GM10266 (cell line): ENCODE results near the gene CDH11.

Experiments used
- DNase-seq: peaks from one replicate; pipeline ENCODE4 v3.0.0; 2012; ENCODE audit errors: extremely low spot score
- CTCF ChIP-seq: IDR thresholded peaks from 2 replicates; pipeline ENCODE4 v1.5.1; 2012; ENCODE audit warnings: mild to moderate bottlenecking, low read depth; ENCODE audit not compliant: control insufficient read depth, insufficient read depth; ENCODE audit errors: missing control alignments

CDH11 gene

DNA sequence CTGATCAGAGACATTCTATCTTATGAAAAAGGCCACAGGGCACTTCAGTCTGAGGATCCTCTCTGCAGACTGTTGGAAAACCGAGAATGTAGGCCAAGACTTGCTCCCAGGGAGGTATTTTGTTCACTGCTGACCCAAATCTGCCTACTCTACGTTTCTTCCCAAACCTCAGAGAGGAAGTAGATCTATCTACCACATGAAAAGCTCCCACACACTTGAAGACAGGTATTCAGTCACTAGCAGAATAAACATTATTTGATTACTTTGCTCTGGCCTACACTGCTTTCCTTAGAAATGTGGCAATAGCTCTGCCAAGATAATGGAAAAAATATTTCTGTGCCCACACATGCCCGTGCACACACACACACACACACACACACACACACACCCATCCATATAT is 164.6 kb downstream of the CDH11 start:
- DNase-seq, result no peak
- no peak for TF ChIP-seq CTCF

DNA sequence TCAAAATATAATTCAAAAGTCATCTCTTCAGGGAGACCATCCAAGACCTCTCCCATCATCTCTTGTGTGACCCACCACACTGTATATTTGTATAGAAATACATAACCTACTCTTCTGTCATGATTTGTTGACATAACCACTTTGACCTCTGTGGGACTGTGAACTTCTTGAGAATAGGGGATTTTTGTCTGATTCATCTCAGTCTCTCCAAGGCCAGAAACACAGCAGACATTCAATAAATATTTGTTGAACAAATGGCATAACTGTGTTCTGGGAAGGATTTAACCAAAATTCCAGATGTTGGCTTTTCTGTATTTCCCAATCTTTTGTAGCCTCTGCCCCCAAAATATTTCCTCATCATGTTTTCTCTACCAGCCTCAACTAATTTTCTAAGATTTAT is 169.7 kb downstream of the CDH11 start:
- no peak for DNase-seq
- TF ChIP-seq CTCF, result no peak

GRCh38 chr16:64951193-64951592 is 170.7 kb downstream of the CDH11 start:
- no peak for TF ChIP-seq CTCF

GRCh38 chr16:64950731-64951130 is 171.1 kb downstream of the CDH11 start:
- no peak for DNase-seq

More at GRCh38 chr16:64951193-64951592, 170.7 kb downstream of the CDH11 start:
- no peak for DNase-seq

GRCh38 chr16:64950262-64950661 is 171.6 kb downstream of the CDH11 start:
- DNase-seq, result no peak

More at GRCh38 chr16:64950731-64951130, 171.1 kb downstream of the CDH11 start:
- TF ChIP-seq CTCF, result no peak

GRCh38 chr16:64948056-64948455 is 173.8 kb downstream of the CDH11 start:
- TF ChIP-seq CTCF, result no peak
- no peak for DNase-seq

More at GRCh38 chr16:64950262-64950661, 171.6 kb downstream of the CDH11 start:
- no peak for TF ChIP-seq CTCF

- TF ChIP-seq CTCF, result no peak
- DNase-seq, result no peak
Observed at GRCh38 chr16:64947651-64948050, 174.2 kb downstream of the CDH11 start.
